CMK (cell line): Measurements from ENCODE around the gene DNAJB4.
"Not testable (repeated sequence)": the region's sequence is repeated elsewhere in the genome, so short reads cannot be mapped to it uniquely, and the experiment has no call there.

Source experiments
- DNase-seq: peaks from one replicate; pipeline ENCODE4 v3.0.0-alpha.2; 2010; ENCODE audit warnings: low read depth

DNAJB4 gene

DNA sequence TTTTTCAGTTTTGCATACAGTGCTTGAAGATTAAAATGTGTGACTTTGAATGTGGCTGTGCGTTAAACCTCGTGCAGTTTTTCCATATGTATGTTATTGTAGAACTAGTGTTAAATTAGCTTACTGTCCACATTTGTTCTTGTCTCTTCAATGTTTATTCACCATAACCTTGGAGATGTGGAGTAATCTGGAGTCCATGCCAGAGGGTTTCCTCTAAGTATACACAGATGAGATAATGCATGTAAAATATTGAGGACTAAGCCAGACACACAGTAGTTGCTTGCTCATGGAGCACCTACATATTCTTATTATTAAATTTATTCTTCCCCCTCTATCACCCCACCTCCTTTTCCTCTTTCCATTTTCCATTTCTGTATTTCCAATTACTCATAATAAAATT, 33.3 kb downstream of the DNAJB4 start:
- DNase-seq, result no peak

DNA sequence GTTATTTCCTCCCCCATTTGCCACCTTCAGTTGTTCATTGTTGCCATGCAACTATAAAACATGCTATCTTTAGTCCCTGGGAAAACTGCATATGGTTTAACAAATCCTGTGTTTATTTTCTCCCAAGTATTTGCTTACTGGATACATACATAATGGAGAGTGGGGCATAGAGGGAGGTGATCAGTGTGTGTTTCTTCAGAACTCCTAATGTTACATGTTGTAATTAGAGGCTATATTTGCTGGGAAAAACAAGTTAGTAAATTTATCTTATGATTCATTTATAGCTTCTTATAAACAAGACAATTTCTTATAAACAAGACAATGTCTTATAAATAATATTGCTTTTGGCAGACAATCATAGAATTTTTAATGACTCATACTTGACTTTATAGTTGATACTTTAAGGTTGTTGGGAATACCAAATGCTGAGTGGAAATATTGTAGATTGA, 33.8 kb downstream of the DNAJB4 start:
- DNase-seq, result no peak

- no peak for DNase-seq
These were observed 35.8 kb downstream of the DNAJB4 start for GRCh38 chr1:78040484-78041089.

GRCh38 chr1:78043436-78043835, 38.7 kb downstream of the DNAJB4 start:
- no peak for DNase-seq

GRCh38 chr1:78044796-78045562, 40.2 kb downstream of the DNAJB4 start:
- DNase-seq, result no peak

DNA sequence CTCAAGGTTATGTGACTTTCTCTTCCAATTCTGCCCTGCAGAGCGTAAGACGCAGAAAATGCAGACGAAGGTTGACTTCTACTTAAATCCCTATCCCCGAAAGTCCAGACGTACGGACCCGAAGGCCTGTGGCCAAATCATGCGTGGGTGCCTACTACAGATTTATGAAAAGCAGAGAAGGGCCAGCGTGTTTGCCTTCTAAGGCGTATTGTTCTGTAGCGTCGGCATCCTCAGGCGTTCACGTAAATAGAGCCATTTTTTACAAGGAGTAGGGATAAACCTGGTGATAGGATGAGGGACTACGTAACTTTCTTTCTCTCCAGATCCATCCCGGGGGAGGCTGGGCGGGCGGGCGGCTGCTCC, 40.8 kb downstream of the DNAJB4 start:
- DNase-seq, result no peak

- no peak for DNase-seq
These were observed 41.4 kb downstream of the DNAJB4 start, which contains the start of gene GIPC2 for GRCh38 chr1:78045926-78046778. TSS of gene GIPC2 (plus strand) at chr1:78045966. CDS start at chr1:78046095, 129 bp downstream.

DNA sequence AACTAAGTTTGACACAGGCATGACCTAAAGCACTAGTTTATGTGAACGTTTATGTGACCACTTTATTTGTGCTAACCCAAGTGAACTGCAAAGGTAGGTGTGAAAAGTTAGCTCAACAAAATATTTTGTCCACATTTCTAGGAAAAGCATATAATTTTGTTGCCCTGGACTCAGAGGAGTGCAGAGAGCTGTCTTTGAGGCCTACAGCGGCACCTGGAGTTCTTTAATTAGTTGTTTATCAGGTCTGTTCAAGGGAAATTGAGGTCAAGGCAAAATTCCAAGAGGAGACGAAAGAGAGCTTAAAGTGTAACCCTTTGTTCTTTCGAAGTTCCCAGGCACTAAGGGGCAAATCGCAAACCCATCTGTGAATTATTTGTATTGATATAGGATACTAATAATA, 42.4 kb downstream of the DNAJB4 start:
- DNase-seq, result no peak

- DNase-seq, result no peak
These were observed 42.9 kb downstream of the DNAJB4 start for GRCh38 chr1:78047631-78048030.

DNA sequence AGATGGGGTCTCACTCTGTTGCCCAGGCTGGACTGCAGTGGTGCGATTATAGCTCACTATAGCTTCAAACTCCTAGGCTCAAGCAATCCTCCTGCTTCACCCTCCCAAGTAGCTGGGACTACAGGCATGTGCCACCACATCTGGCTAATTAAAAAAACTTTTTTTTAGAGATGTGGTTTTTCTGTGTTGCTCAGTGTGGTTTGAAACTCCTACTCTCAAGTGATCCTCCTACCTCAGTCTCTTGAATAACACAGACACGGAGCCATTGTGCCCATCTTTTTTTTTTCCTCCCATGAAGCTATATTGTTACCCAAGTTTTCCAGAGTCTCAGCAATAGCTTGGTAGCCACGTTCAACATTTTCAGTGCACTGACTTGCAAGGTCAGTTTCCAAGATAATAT, 43.7 kb downstream of the DNAJB4 start:
- no peak for DNase-seq

DNA sequence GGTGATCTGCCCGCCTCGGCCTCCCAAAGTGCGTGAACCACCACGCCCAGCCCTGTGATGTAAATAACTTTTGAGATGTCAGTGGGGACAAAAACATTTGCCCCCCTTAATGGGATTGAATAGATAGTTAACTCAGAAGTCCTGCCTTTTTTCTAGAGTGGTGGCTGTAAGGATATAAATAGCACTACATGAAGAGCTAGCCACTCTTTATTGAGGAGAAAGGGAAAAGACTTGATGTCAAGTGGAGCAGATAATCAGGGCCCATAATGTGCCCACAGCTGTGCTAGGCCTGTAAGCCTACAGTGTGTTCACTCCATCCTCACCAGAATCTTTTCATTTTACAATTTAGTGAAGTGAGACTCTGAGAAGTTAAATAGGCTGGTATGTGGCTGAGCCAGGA, 44.7 kb downstream of the DNAJB4 start:
- DNase-seq, result no peak

DNA sequence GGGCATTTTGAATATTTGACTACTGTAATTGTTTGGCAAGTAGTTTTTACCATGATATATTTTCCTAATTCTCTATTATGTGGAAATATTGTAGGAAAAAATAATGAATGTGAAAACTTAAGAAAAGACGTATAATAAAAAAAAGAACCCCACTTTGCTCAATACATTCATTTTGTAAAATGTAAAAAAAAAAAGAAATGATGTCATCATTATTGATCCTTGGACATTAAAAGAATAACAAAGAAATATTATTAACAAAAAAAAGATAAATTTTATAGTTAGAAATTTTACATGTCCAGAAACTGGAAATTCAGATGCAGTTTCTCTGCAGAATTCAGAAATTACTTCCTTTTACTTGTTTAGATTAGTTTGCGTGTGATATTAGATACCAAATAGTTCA, 46.3 kb downstream of the DNAJB4 start:
- DNase-seq, result no peak

DNA sequence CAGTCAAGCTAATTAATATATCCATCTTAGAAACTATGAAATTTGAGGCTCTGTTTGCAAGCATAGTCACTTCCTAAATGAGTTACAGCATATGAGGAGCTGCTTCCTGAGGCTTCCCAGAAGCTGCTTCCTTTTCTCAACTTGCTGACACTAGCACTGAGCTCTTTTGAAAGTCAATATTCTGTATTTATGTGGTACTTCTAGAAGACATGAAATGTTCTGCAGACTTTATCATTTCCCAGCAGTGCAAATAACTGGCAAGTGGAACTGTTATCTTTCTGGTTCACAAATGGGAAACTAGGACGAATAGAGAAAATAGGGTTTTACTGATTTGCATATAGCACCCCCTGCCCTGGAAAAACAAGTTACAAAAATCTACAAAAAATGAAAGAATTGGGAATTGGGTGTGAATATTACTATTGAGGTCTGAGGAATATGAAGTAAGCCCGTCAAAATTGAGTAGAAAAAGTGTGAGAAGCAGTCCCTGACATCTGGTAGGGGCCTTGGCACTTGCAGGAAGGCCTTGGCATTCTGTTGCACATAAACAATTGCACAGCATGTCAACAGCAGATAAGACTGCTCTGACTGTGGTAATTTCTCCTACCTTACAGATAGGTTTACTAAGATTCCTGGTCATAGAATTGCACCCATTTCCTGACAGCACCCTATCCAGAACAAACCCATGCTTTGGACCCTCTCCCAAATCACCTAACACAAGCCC, 48.1 kb downstream of the DNAJB4 start:
- peak; percentile 9 for DNase-seq

- no peak for DNase-seq
These were observed 48.8 kb downstream of the DNAJB4 start for GRCh38 chr1:78053498-78053897.

DNA sequence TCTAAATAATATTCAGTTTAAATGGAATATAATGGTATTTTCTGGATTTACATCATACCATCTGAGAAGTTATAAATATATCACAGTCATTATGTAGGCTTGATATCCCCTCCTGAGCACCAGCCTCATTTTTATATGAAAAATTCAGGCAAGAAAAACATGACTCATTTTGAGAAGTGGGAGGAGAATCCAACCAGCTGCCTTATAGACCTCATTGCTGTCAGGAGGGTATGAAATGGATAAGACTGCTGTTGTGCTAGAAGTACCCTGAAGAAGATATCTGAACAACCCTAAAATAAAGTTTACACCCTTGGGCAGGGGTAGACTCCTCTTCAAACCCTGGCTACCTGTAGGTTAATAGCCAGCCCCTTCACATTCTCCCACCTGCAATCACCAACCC, 49.8 kb downstream of the DNAJB4 start:
- no peak for DNase-seq

- no peak for DNase-seq
These were observed 50.2 kb downstream of the DNAJB4 start for GRCh38 chr1:78054972-78055371.

GRCh38 chr1:78055565-78056132, 50.9 kb downstream of the DNAJB4 start:
- no peak for DNase-seq

- DNase-seq, result no peak
These were observed 53.9 kb downstream of the DNAJB4 start for GRCh38 chr1:78058670-78059069.

- DNase-seq, result no peak
These were observed 56.3 kb downstream of the DNAJB4 start for GRCh38 chr1:78060857-78061563.

GRCh38 chr1:78061825-78062523, 57.2 kb downstream of the DNAJB4 start:
- DNase-seq, result no peak

GRCh38 chr1:78064886-78065285, 60.1 kb downstream of the DNAJB4 start:
- DNase-seq, result not testable (repeated sequence)
